NT2/D1 (cell line): ENCODE results near the gene CARD14.

Source experiments
- SUZ12 ChIP-seq: IDR thresholded peaks from 2 replicates; pipeline ENCODE4 v1.6.1; 2011; ENCODE audit not compliant: insufficient read length, insufficient read depth; ENCODE audit errors: extremely low read depth
- YY1 ChIP-seq: IDR thresholded peaks from 2 replicates; pipeline ENCODE4 v1.6.1; 2011; ENCODE audit not compliant: insufficient read length, insufficient read depth

- no peak for TF ChIP-seq SUZ12
- no peak for TF ChIP-seq YY1
Measured at GRCh38 chr17:80251966-80252365, 82.1 kb downstream of the CARD14 start.
